K562 (cell line): ENCODE measurements around the gene DCAF10. TPM values are rescaled to one million over a fixed set of nuclear protein-coding genes. Genes with fewer than 3 reads are reported as not detected.

Source experiments
- ATAC-seq: fragments of 200-7000 bp; cut with Tn5 transposase; 3 replicates; pipeline ENCODE4 v1.9.1; 2020; ENCODE audit warnings: moderate library complexity
- BruUV-seq: library from RNA; stranded (reverse); fragments of 400-500 nt; replicated peaks from 2 replicates; lab custom pipeline; 2021; lab: Mats Ljungman, UMichigan
- CTCF ChIA-PET: fragments of 300-600 bp; formaldehyde crosslinking; extraction: SDS; loops from one replicate; lab custom pipeline; 2021; ENCODE audit warnings: low intra/inter-chr PET ratio; lab: Yijun Ruan, JAX
- POLR2A ChIA-PET: fragments of 300-600, 350-650 bp; sonication (Branson Sonifier 250); formaldehyde crosslinking; extraction: SDS; loops from one replicate; lab custom pipeline; 2021; ENCODE audit warnings: antibody characterized with exemption, inconsistent platforms; lab: Yijun Ruan, JAX
- DNase-seq, 4 experiments: peaks; one replicate each; pipeline versions ENCODE4 v3.0.0 to v3.0.0-alpha.2; 2011 to 2018; ENCODE audit warnings: low spot score in 3 of 4, mixed read lengths in 3 of 4; ENCODE audit errors: extremely low read depth in 1 of 4
- FAIRE-seq: peaks from 2 replicates; lab custom pipeline; 2011; peaks lifted over from hg19 to GRCh38; lab: Jason Lieb, UNC
- H2AFZ ChIP-seq: 2 replicates; pipeline ENCODE4 v1.6.0; 2011; ENCODE audit warnings: low read depth, low read length, control low read depth, inconsistent platforms
- H3K27ac ChIP-seq: fragments of 200-600 bp; 3 replicates; pipeline ENCODE4 v1.8.0; 2011; ENCODE audit warnings: low read depth, mild to moderate bottlenecking, control low read depth, inconsistent platforms, low read length, moderate library complexity, mixed read lengths; ENCODE audit errors: extremely low read depth
- H3K27me3 ChIP-seq, 2 experiments: fragments of 300-600 bp in 1 of 2; 2 replicates in 1 of 2; 3 replicates in 1 of 2; pipeline versions ENCODE4 v1.6.0 to v1.8.0; 2011; ENCODE audit warnings: inconsistent platforms in 2 of 2, low read length in 2 of 2, mild to moderate bottlenecking in 1 of 2, mixed read lengths in 1 of 2, moderate library complexity in 1 of 2; ENCODE audit not compliant: control insufficient read depth in 2 of 2, insufficient read depth in 2 of 2
- H3K36me3 ChIP-seq: fragments of 300-600 bp; 3 replicates; pipeline ENCODE4 v1.8.0; 2011; ENCODE audit warnings: mild to moderate bottlenecking, low read length, inconsistent platforms; ENCODE audit not compliant: control insufficient read depth, insufficient read depth
- H3K4me1 ChIP-seq, 2 experiments: fragments of 200-600 bp in 1 of 2; replicated peaks in 1 of 2; 2 replicates in 1 of 2; 3 replicates in 1 of 2; pipeline versions ENCODE4 v1.5.1 to v1.8.0; 2011; ENCODE audit warnings: inconsistent platforms in 2 of 2, low read length in 2 of 2, mild to moderate bottlenecking in 1 of 2, mixed read lengths in 1 of 2, moderate library complexity in 1 of 2; ENCODE audit not compliant: control insufficient read depth in 2 of 2, insufficient read depth in 2 of 2
- H3K4me2 ChIP-seq: 2 replicates; pipeline ENCODE4 v1.6.1; 2011; ENCODE audit warnings: low read length, control low read depth, inconsistent platforms, mixed read lengths; ENCODE audit not compliant: insufficient read depth
- H3K4me3 ChIP-seq: fragments of 200-600 bp; sonication (generic), shearing (Covaris generic); 2 replicates; pipeline ENCODE4 v1.5.1; 2016; ENCODE audit warnings: control low read depth, inconsistent platforms
- H3K79me2 ChIP-seq: fragments of 200-600 bp; 3 replicates; pipeline ENCODE4 v1.8.0; 2011; ENCODE audit warnings: low read length, inconsistent platforms; ENCODE audit not compliant: control insufficient read depth, insufficient read depth
- H3K9ac ChIP-seq, 2 experiments: 2 replicates each; pipeline versions ENCODE4 v1.6.0 to v1.6.1; 2011; ENCODE audit warnings: low read depth in 2 of 2, low read length in 2 of 2, control low read depth in 1 of 2, inconsistent platforms in 1 of 2, mild to moderate bottlenecking in 1 of 2, mixed read lengths in 1 of 2; ENCODE audit not compliant: insufficient read depth in 1 of 2
- H3K9me1 ChIP-seq: one replicate; pipeline ENCODE4 v1.6.0; 2011; ENCODE audit warnings: inconsistent platforms, mild to moderate bottlenecking, low read length, moderate library complexity; ENCODE audit not compliant: control insufficient read depth, insufficient read depth
- H3K9me3 ChIP-seq: replicated peaks from 2 replicates; pipeline ENCODE4 v1.5.1; 2011; ENCODE audit warnings: low read depth, low read length, inconsistent platforms; ENCODE audit not compliant: control insufficient read depth, insufficient read depth
- H4K20me1 ChIP-seq: replicated peaks from 2 replicates; pipeline ENCODE4 v1.6.1; 2011; ENCODE audit warnings: low read length, inconsistent platforms, mixed read lengths; ENCODE audit not compliant: control insufficient read depth, insufficient read depth
- ADNP ChIP-seq: fragments of 200-800 bp; sonication (Bioruptor generic); IDR thresholded peaks from 2 replicates; pipeline ENCODE4 v1.6.1; 2016; ENCODE audit warnings: missing genetic modification characterization, missing compliant biosample characterization
- BCOR ChIP-seq: fragments of 450-650 bp; IDR thresholded peaks from 2 replicates; pipeline ENCODE4 v1.6.1; 2016
- HDAC2 ChIP-seq: fragments of 450-650 bp; IDR thresholded peaks from 2 replicates; pipeline ENCODE4 v1.6.1; 2016; ENCODE audit warnings: mild to moderate bottlenecking
- KDM1A ChIP-seq, 2 experiments: fragments of 450-650 bp; IDR thresholded peaks; 2 replicates each; pipeline ENCODE4 v1.6.1; 2016; ENCODE audit warnings: mild to moderate bottlenecking in 2 of 2
- RBBP5 ChIP-seq: fragments of 200-600 bp; sonication (generic); IDR thresholded peaks from 2 replicates; pipeline ENCODE4 v1.6.1; 2012; ENCODE audit warnings: borderline replicate concordance, mild to moderate bottlenecking, low read length, control low read depth, inconsistent platforms; ENCODE audit not compliant: insufficient read depth, poor library complexity, severe bottlenecking
- RBM25 ChIP-seq: fragments of 200-400 bp; formaldehyde crosslinking; IDR thresholded peaks from 2 replicates; pipeline ENCODE4 v1.6.1; 2018; ENCODE audit warnings: low read length, low read depth, moderate library complexity; ENCODE audit not compliant: severe bottlenecking
- RBM39 ChIP-seq: fragments of 200-400 bp; formaldehyde crosslinking; optimal IDR thresholded peaks from 2 replicates; pipeline ENCODE3; 2018; ENCODE audit warnings: low read depth, low read length
- ZNF121 ChIP-seq: sonication (generic); formaldehyde crosslinking; conservative IDR thresholded peaks from 2 replicates; pipeline ENCODE4 v1.8.0; 2022; ENCODE audit warnings: missing genetic modification reagents
- WGBS: fragments of 100-300 bp; shearing (Covaris generic); methylation state at CpG from one replicate; pipeline ENCODE4 v1.1.6; 2016; ENCODE audit warnings: low coverage, mixed read lengths; ENCODE audit not compliant: insufficient coverage; ENCODE audit errors: missing lambda C conversion rate; 5-methylcytosine and 5-hydroxymethylcytosine counted together
- in situ Hi-C: fragments of 300-500 bp; cut with MboI; formaldehyde crosslinking; loops from 4 replicates; pipeline ENCODE4 v1.15.0; 2018; ENCODE audit warnings: inconsistent platforms, mixed read lengths
- intact Hi-C: fragments of 100-400 bp; cut with micrococcal nuclease; formaldehyde crosslinking; loops from 2 replicates; pipeline ENCODE4 v1.14.2; 2022
- polyA plus RNA-seq, 8 experiments: library from polyadenylated mRNA; depleted of rRNA in 4 of 8; stranded (reverse) in 5 of 8; unstranded in 3 of 8; fragments of >200 nt; fragmentation: Nextera tagmentation in 2 of 8; fragmentation: Illumina TruSeq in 1 of 8; extraction: Ambion mirVana in 2 of 8; extraction: Trizol in 1 of 8; gene quantifications; 2 replicates each; pipeline versions ENCODE4 v1.2.1 to v1.2.3, GENCODE V29; 2011 to 2014; ENCODE audit warnings: inconsistent platforms in 1 of 8, missing spikeins in 1 of 8
- total RNA-seq, 7 experiments: library from RNA; depleted of rRNA in 6 of 7; stranded (reverse); fragments of >200 nt in 6 of 7; fragmentation: Illumina TruSeq in 2 of 7; extraction: Trizol in 2 of 7; gene quantifications; 2 replicates each; pipeline versions ENCODE4 v1.2.1 to v1.2.3, GENCODE V29; 2011 to 2021; ENCODE audit warnings: low replicate concordance in 1 of 7

The DCAF10 gene
- total and polyA plus RNA-seq, 9 of the 15 experiments (the other 6 are each of a cell fraction or from before 2014, with no cell fraction given): 6.8 to 40.1 (median 16.9) TPM

DNA sequence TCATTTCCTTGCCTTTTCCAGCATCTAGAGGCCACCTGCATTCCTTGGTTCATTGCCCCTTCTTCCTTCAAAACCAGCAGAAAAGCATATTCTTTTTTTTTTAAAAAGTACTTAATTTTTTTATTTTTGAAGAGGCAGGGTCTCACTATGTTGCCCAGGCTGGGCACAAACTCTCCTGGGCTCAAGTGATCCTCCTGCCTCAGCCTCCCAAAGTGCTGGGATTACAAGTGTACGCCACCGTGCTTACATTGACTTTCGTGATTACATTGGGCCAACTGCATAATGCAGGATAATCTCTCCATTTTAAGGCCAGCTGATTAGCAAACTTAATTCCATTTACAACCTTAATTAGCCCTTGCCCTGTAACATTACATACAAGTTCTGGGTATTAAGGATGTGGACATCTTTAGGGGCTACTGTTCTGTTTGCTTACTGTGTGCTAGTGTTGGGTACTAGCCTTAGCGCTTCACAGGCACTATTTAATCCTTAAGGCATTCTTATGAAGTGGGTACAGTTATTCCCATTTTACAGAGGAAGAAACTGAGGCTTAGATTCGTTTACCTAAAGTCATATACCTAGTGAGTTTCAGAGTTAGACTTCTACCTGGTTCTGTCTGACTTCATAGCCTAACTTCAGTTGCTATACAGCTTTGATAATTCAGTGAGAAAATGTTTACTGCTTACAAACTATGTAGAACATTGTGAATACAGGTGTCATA lies 69.6 kb downstream of the DCAF10 start:
- no peaks in the 10 kb centered on the region for H3K79me2 ChIP-seq
- H3K9me3 ChIP-seq: no peaks in the 10 kb centered on the region
- DNase-seq: no peak
- peaks cover 0 to 7% of the 10 kb centered on the region in 2 experiments; a peak in 3 of 5 replicates for H3K4me1 ChIP-seq
- no peaks in the 10 kb centered on the region for H4K20me1 ChIP-seq
- ATAC-seq: no peak
- H3K36me3 ChIP-seq: peaks cover 10% of the 10 kb centered on the region; the same call in 1 of the 3 replicates
- FAIRE-seq: no peak
- TF ChIP-seq ZNF121 (peak; percentile 97), RBM39 (no peak), RBBP5 (no peak), RBM25 (peak; percentile 87), KDM1A (IDR thresholded peaks at IDR 0.05) (peak; percentile 52 to 59; a peak in 2 of 4 replicates), ADNP (tag) (peak; percentile 86), BCOR (peak; percentile 80), HDAC2 (0 out of 2 replicates have a peak, but pooled peaks have one; percentile 26)
- H3K9me1 ChIP-seq: no peaks in the 10 kb centered on the region
- in situ Hi-C loops: no loop called here
- no peak overlapping the region for H3K4me3 ChIP-seq
- H3K27ac ChIP-seq: no peak overlapping the region
- no peak overlapping the region for H3K4me2 ChIP-seq
- no peak overlapping the region for H3K9ac ChIP-seq
- intact Hi-C loops: no loop called here
- H3K27me3 ChIP-seq: no peaks in the 10 kb centered on the region
- H2AFZ ChIP-seq: no peak overlapping the region
- BruUV-seq: no TSS peak
- 80% methylated on average over 5 of the region's 5 CpGs for WGBS
- CTCF ChIA-PET: no interaction called here
- POLR2A ChIA-PET: interaction anchor here (1.6 to 2.4 kb wide), 2 partner anchors 12 to 15 kb away, joined by 6 to 10 read pairs; no protein-coding TSS in a partner anchor
